ENCODE results near the gene GSG1L2. TPM values are rescaled to one million over a fixed set of nuclear protein-coding genes. Genes with fewer than 3 reads are reported as not detected.

GSG1L2 gene
- total RNA-seq, 1 experiment from 2014 or later = not detected

GRCh38 chr17:9783050-9783449 lies 38.8 kb downstream of the GSG1L2 start:
- Mint-ChIP-seq H3K27me3 (ENCODE audit: unreplicated experiment) (peaks cover 9% of the 10 kb centered on the region), H3K9me3 (ENCODE audit: low read depth, unreplicated experiment) (no peaks in the 10 kb centered on the region), H3K4me3 (ENCODE audit: low read depth, unreplicated experiment) (no peak overlapping the region), H3K4me1 (ENCODE audit: low read depth, unreplicated experiment) (no peaks in the 10 kb centered on the region), H3K27ac (ENCODE audit: unreplicated experiment) (no peak overlapping the region), H3K36me3 (ENCODE audit: insufficient read depth, unreplicated experiment) (no peaks in the 10 kb centered on the region)
- intact Hi-C loops (cut with micrococcal nuclease; ENCODE audit: unreplicated experiment) = no loop called here
- no peak for DNase-seq
- TF ChIP-seq CTCF (IDR thresholded peaks at IDR 0.05; ENCODE audit: unreplicated experiment) = no peak
- no TSS peak for BruUV-seq (replicated peaks)
- CTCF ChIA-PET = no interaction called here

GRCh38 chr17:9780552-9780951 lies 41.3 kb downstream of the GSG1L2 start:
- Mint-ChIP-seq H3K27me3 (ENCODE audit: unreplicated experiment) (peaks cover 22% of the 10 kb centered on the region), H3K9me3 (ENCODE audit: low read depth, unreplicated experiment) (no peaks in the 10 kb centered on the region), H3K36me3 (ENCODE audit: insufficient read depth, unreplicated experiment) (no peaks in the 10 kb centered on the region), H3K4me3 (ENCODE audit: low read depth, unreplicated experiment) (no peak overlapping the region), H3K27ac (ENCODE audit: unreplicated experiment) (no peak overlapping the region), H3K4me1 (ENCODE audit: low read depth, unreplicated experiment) (no peaks in the 10 kb centered on the region)
- no peak for TF ChIP-seq CTCF (IDR thresholded peaks at IDR 0.05; ENCODE audit: unreplicated experiment)
- intact Hi-C loops (cut with micrococcal nuclease; ENCODE audit: unreplicated experiment) = no loop called here
- no TSS peak for BruUV-seq (replicated peaks)
- CTCF ChIA-PET = no interaction called here
- no peak for DNase-seq

- BruUV-seq (replicated peaks) = no TSS peak
- H3K27ac Mint-ChIP-seq (ENCODE audit: unreplicated experiment) = no peak overlapping the region
- H3K27me3 Mint-ChIP-seq (ENCODE audit: unreplicated experiment) = peaks cover 16% of the 10 kb centered on the region
- no peaks in the 10 kb centered on the region for H3K4me1 Mint-ChIP-seq (ENCODE audit: low read depth, unreplicated experiment)
- intact Hi-C loops (cut with micrococcal nuclease; ENCODE audit: unreplicated experiment) = no loop called here
- no peaks in the 10 kb centered on the region for H3K36me3 Mint-ChIP-seq (ENCODE audit: insufficient read depth, unreplicated experiment)
- TF ChIP-seq CTCF (IDR thresholded peaks at IDR 0.05; ENCODE audit: unreplicated experiment) = no peak
- CTCF ChIA-PET = interaction anchor here (0.7 kb wide), 1 partner anchor 82 kb away, joined by 5 read pairs; no protein-coding TSS in a partner anchor
- no peak for DNase-seq
- no peaks in the 10 kb centered on the region for H3K9me3 Mint-ChIP-seq (ENCODE audit: low read depth, unreplicated experiment)
- H3K4me3 Mint-ChIP-seq (ENCODE audit: low read depth, unreplicated experiment) = no peak overlapping the region
Measured at GRCh38 chr17:9776911-9777310, 45.0 kb downstream of the GSG1L2 start.

GRCh38 chr17:9772658-9773057 lies 49.2 kb downstream of the GSG1L2 start:
- CTCF ChIA-PET = no interaction called here
- Mint-ChIP-seq H3K36me3 (ENCODE audit: insufficient read depth, unreplicated experiment) (no peaks in the 10 kb centered on the region), H3K9me3 (ENCODE audit: low read depth, unreplicated experiment) (no peaks in the 10 kb centered on the region), H3K4me3 (ENCODE audit: low read depth, unreplicated experiment) (no peak overlapping the region), H3K27me3 (ENCODE audit: unreplicated experiment) (peaks cover 13% of the 10 kb centered on the region), H3K4me1 (ENCODE audit: low read depth, unreplicated experiment) (no peaks in the 10 kb centered on the region), H3K27ac (ENCODE audit: unreplicated experiment) (no peak overlapping the region)
- intact Hi-C loops (cut with micrococcal nuclease; ENCODE audit: unreplicated experiment) = no loop called here
- no peak for TF ChIP-seq CTCF (IDR thresholded peaks at IDR 0.05; ENCODE audit: unreplicated experiment)
- no peak for DNase-seq
- BruUV-seq (replicated peaks) = no TSS peak

Measured in Calu3 (cell line).